Activated naive CD8-positive, alpha-beta T cell treated with anti-CD3 and anti-CD28 coated beads, Interleukin-2, amount 50 U/mL, for 24 hours (primary cell): Measurements from ENCODE around the gene NBPF8.
"Not testable (repeated sequence)": the region's sequence is repeated elsewhere in the genome, so short reads cannot be mapped to it uniquely, and the experiment has no call there.

Source experiments
- ATAC-seq: fragments of 150-1000 bp; cut with Tn5 transposase; one replicate; pipeline ENCODE4 v1.10.0; 2021
- DNase-seq: peaks from one replicate; pipeline ENCODE4 v3.0.0; 2021
- H3K27ac Mint-ChIP-seq: one replicate; pipeline ENCODE4 v1.8.0; 2021; ENCODE audit warnings: mild to moderate bottlenecking, mixed read lengths
- H3K27me3 Mint-ChIP-seq: one replicate; pipeline ENCODE4 v1.8.0; 2021; ENCODE audit warnings: mixed read lengths
- H3K36me3 Mint-ChIP-seq: one replicate; pipeline ENCODE4 v1.8.0; 2021; ENCODE audit warnings: low read depth, mixed read lengths
- H3K4me1 Mint-ChIP-seq: one replicate; pipeline ENCODE4 v1.8.0; 2021; ENCODE audit warnings: mixed read lengths
- H3K4me3 Mint-ChIP-seq: one replicate; pipeline ENCODE4 v1.8.0; 2021; ENCODE audit warnings: mild to moderate bottlenecking, moderate library complexity, mixed read lengths
- H3K9me3 Mint-ChIP-seq: one replicate; pipeline ENCODE4 v1.8.0; 2021; ENCODE audit warnings: mixed read lengths

NBPF8 gene

GRCh38 chr1:120414911-120415480 is at the start of gene NBPF8:
Gene NBPF8, plus strand, starts transcription at chr1:120415035. Its CDS starts 21,488 bp downstream, at chr1:120436523.
- not testable (repeated sequence) for H3K36me3 Mint-ChIP-seq, H3K9me3 Mint-ChIP-seq, H3K27me3 Mint-ChIP-seq, H3K4me1 Mint-ChIP-seq
- H3K27ac Mint-ChIP-seq: peak within 1 kb of the TSS; percentile 88
- peak within 1 kb of the TSS; percentile 91 for H3K4me3 Mint-ChIP-seq
- peak; percentile 72 for DNase-seq
- peak; percentile 100 for ATAC-seq

GRCh38 chr1:120367709-120368108 is 47.1 kb upstream of the NBPF8 start:
- not testable (repeated sequence) for DNase-seq, H3K9me3 Mint-ChIP-seq, H3K36me3 Mint-ChIP-seq, H3K4me1 Mint-ChIP-seq, H3K27me3 Mint-ChIP-seq, H3K27ac Mint-ChIP-seq, ATAC-seq, H3K4me3 Mint-ChIP-seq

GRCh38 chr1:120386651-120387050 is 28.2 kb upstream of the NBPF8 start:
- not testable (repeated sequence) for H3K27me3 Mint-ChIP-seq, H3K4me3 Mint-ChIP-seq, H3K36me3 Mint-ChIP-seq, H3K9me3 Mint-ChIP-seq, H3K27ac Mint-ChIP-seq, ATAC-seq, H3K4me1 Mint-ChIP-seq, DNase-seq

GRCh38 chr1:120388597-120389126 is 26.2 kb upstream of the NBPF8 start:
- ATAC-seq, H3K4me1 Mint-ChIP-seq, H3K27me3 Mint-ChIP-seq, H3K9me3 Mint-ChIP-seq, H3K27ac Mint-ChIP-seq, H3K36me3 Mint-ChIP-seq, H3K4me3 Mint-ChIP-seq: not testable (repeated sequence)
- DNase-seq: peak; percentile 6

- H3K4me3 Mint-ChIP-seq, H3K27ac Mint-ChIP-seq, H3K36me3 Mint-ChIP-seq, H3K9me3 Mint-ChIP-seq, H3K27me3 Mint-ChIP-seq, H3K4me1 Mint-ChIP-seq, ATAC-seq, DNase-seq: not testable (repeated sequence)
Measured at GRCh38 chr1:120391365-120391764, 23.5 kb upstream of the NBPF8 start.

- not testable (repeated sequence) for H3K4me3 Mint-ChIP-seq
Measured at GRCh38 chr1:120393316-120394232, 21.3 kb upstream of the NBPF8 start.

GRCh38 chr1:120405348-120405747 is 9.5 kb upstream of the NBPF8 start:
- not testable (repeated sequence) for H3K4me3 Mint-ChIP-seq, H3K9me3 Mint-ChIP-seq, H3K36me3 Mint-ChIP-seq, H3K4me1 Mint-ChIP-seq, H3K27ac Mint-ChIP-seq, DNase-seq, H3K27me3 Mint-ChIP-seq, ATAC-seq

More at GRCh38 chr1:120393316-120394232, 21.3 kb upstream of the NBPF8 start:
- H3K27me3 Mint-ChIP-seq, H3K9me3 Mint-ChIP-seq, DNase-seq, H3K27ac Mint-ChIP-seq, H3K4me1 Mint-ChIP-seq, H3K36me3 Mint-ChIP-seq, ATAC-seq: not testable (repeated sequence)

GRCh38 chr1:120414451-120414850 is 384 bp upstream of the NBPF8 start:
- not testable (repeated sequence) for H3K4me1 Mint-ChIP-seq, H3K4me3 Mint-ChIP-seq, DNase-seq, H3K27ac Mint-ChIP-seq, H3K9me3 Mint-ChIP-seq, H3K27me3 Mint-ChIP-seq, H3K36me3 Mint-ChIP-seq
- ATAC-seq: peak; percentile 26

- ATAC-seq (peak; percentile 25), DNase-seq (peak; percentile 15)
- not testable (repeated sequence) for H3K9me3 Mint-ChIP-seq, H3K36me3 Mint-ChIP-seq, H3K27me3 Mint-ChIP-seq, H3K4me1 Mint-ChIP-seq
- Mint-ChIP-seq H3K4me3 (peak overlapping the region; percentile 91), H3K27ac (peak overlapping the region; percentile 88)
Measured at GRCh38 chr1:120415492-120415961, 692 bp downstream of the NBPF8 start.

GRCh38 chr1:120425063-120425462 is 10.2 kb downstream of the NBPF8 start:
- not testable (repeated sequence) for H3K27ac Mint-ChIP-seq, H3K9me3 Mint-ChIP-seq, ATAC-seq, DNase-seq, H3K4me3 Mint-ChIP-seq, H3K36me3 Mint-ChIP-seq, H3K27me3 Mint-ChIP-seq, H3K4me1 Mint-ChIP-seq

- not testable (repeated sequence) for DNase-seq, H3K4me1 Mint-ChIP-seq, H3K9me3 Mint-ChIP-seq, H3K27me3 Mint-ChIP-seq, H3K27ac Mint-ChIP-seq, H3K4me3 Mint-ChIP-seq, ATAC-seq, H3K36me3 Mint-ChIP-seq
Measured at GRCh38 chr1:120431626-120432025, 16.8 kb downstream of the NBPF8 start.

- H3K4me1 Mint-ChIP-seq, H3K36me3 Mint-ChIP-seq, H3K27me3 Mint-ChIP-seq, H3K4me3 Mint-ChIP-seq, ATAC-seq, DNase-seq, H3K9me3 Mint-ChIP-seq, H3K27ac Mint-ChIP-seq: not testable (repeated sequence)
Measured at GRCh38 chr1:120433831-120434230, 19.0 kb downstream of the NBPF8 start.

- not testable (repeated sequence) for H3K27ac Mint-ChIP-seq, H3K4me1 Mint-ChIP-seq
Measured at GRCh38 chr1:120449124-120449523, 34.3 kb downstream of the NBPF8 start.

More at GRCh38 chr1:120449124-120449523, 34.3 kb downstream of the NBPF8 start:
- not testable (repeated sequence) for H3K4me3 Mint-ChIP-seq, H3K27me3 Mint-ChIP-seq, H3K9me3 Mint-ChIP-seq, ATAC-seq, DNase-seq, H3K36me3 Mint-ChIP-seq
